NAMALWA (cell line): ENCODE measurements around the gene CTRB2.

ENCODE experiments used
- DNase-seq: peaks from one replicate; pipeline ENCODE4 v3.0.0-alpha.2; 2015; ENCODE audit warnings: low spot score

The CTRB2 gene

DNA sequence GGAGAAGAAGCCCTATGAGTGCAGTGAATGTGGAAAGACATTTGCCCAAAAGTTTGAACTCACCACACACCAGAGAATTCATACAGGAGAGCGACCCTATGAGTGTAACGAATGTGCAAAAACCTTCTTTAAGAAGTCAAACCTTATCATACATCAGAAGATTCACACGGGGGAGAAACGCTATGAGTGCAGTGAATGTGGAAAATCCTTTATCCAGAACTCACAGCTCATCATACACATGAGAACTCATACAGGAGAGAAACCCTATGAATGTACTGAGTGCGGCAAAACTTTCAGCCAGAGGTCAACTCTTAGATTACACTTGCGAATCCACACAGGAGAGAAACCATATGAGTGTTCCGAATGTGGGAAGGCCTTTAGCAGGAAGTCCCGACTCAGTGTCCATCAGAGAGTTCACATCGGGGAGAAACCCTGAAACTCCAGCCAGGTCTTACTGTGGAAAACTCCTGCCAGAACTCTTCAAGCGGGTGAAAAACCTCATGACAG lies 37.0 kb downstream of the CTRB2 start:
- DNase-seq = no peak

DNA sequence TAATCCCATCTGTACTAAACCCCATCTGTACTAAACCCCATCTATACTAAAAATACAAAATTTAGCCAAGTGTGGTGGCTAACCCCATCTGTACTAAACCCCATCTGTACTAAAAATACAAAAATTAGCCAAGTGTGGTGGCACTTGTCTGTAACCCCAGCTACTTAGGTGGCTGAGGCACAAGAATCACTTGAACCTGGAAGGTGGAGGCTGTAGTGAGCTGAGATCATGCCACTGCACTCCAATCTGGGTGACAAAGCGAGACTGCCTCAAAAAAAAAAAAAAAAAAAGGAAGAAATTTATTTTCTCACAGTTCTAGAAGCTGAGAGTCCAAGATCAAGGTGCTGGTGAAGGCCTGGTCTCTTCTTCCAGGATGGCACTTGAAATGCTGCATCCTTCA lies 46.6 kb downstream of the CTRB2 start:
- DNase-seq = peak; percentile 43
